ENCODE measurements around the gene CSTPP1.

Gene CSTPP1

GRCh38 chr11:47156951-47157350 is 220.4 kb downstream of the CSTPP1 start:
- H3K27ac ChIP-seq (ENCODE audit: low read depth, low read length) = no peak overlapping the region
- TF ChIP-seq CTCF (IDR thresholded peaks at IDR 0.05; ENCODE audit: insufficient read depth, low read length, poor library complexity, severe bottlenecking) (no peak), EZH2phosphoT487 (conservative IDR thresholded peaks at IDR 0.05; ENCODE audit: low read length) (no peak)
- H3K79me2 ChIP-seq (ENCODE audit: insufficient read depth, low read length) = no peaks in the 10 kb centered on the region
- H3K4me3 ChIP-seq (ENCODE audit: insufficient read depth, low read length, poor library complexity, severe bottlenecking) = no peak overlapping the region
- H3K9me3 ChIP-seq (ENCODE audit: insufficient read depth, low read length) = no peaks in the 10 kb centered on the region
- no peaks in the 10 kb centered on the region for H3K36me3 ChIP-seq (ENCODE audit: low read length)
- no peak overlapping the region for H3K4me2 ChIP-seq (ENCODE audit: low read depth, low read length, poor library complexity, severe bottlenecking)
- H2AFZ ChIP-seq (ENCODE audit: low read depth, low read length, severe bottlenecking) = no peak overlapping the region
- no peaks in the 10 kb centered on the region for H4K20me1 ChIP-seq (ENCODE audit: low read depth, low read length)
- H3F3A ChIP-seq (ENCODE audit: insufficient read depth) = no peaks in the 10 kb centered on the region
- no peak overlapping the region for H3K9ac ChIP-seq (ENCODE audit: low read length)
- no peaks in the 10 kb centered on the region for H3K27me3 ChIP-seq (ENCODE audit: low read length)
- no peaks in the 10 kb centered on the region for H3K9me2 ChIP-seq (replicated peaks; ENCODE audit: insufficient read depth, low read length)

DNA sequence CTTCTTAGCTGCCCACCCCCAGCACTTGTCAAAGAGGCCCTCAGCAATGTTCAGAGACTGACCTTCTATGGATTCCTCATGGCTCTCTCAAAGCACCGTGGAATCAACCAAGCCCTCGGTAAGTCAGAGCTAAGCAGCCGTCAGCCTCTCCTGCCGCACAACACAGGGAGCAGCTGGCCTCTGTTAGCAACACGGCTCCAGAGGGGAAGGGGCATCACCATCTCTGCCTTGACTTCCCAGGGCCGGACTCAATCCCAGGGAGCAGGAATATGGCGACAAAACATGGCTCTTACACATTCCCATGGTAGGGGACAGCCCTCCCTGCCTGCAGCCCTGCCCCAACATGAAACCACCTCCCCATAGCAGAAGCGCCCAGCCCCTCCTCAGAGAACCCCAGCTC is 221.2 kb downstream of the CSTPP1 start:
- Histone ChIP-seq H3K27ac (ENCODE audit: low read depth, low read length) (no peak overlapping the region), H3K9me2 (replicated peaks; ENCODE audit: insufficient read depth, low read length) (no peaks in the 10 kb centered on the region), H3K27me3 (ENCODE audit: low read length) (no peaks in the 10 kb centered on the region), H3K4me2 (ENCODE audit: low read depth, low read length, poor library complexity, severe bottlenecking) (no peak overlapping the region), H3K4me3 (ENCODE audit: insufficient read depth, low read length, poor library complexity, severe bottlenecking) (no peak overlapping the region), H3K36me3 (ENCODE audit: low read length) (no peaks in the 10 kb centered on the region), H4K20me1 (ENCODE audit: low read depth, low read length) (no peaks in the 10 kb centered on the region), H3K9me3 (ENCODE audit: insufficient read depth, low read length) (no peaks in the 10 kb centered on the region), H3K9ac (ENCODE audit: low read length) (no peak overlapping the region), H2AFZ (ENCODE audit: low read depth, low read length, severe bottlenecking) (no peak overlapping the region), H3F3A (ENCODE audit: insufficient read depth) (no peaks in the 10 kb centered on the region), H3K79me2 (ENCODE audit: insufficient read depth, low read length) (no peaks in the 10 kb centered on the region)
- TF ChIP-seq EZH2phosphoT487 (conservative IDR thresholded peaks at IDR 0.05; ENCODE audit: low read length) = no peak
- no peak for TF ChIP-seq CTCF (IDR thresholded peaks at IDR 0.05; ENCODE audit: insufficient read depth, low read length, poor library complexity, severe bottlenecking)

GRCh38 chr11:47158242-47158641 is 221.7 kb downstream of the CSTPP1 start:
- Histone ChIP-seq H3K79me2 (ENCODE audit: insufficient read depth, low read length) (no peaks in the 10 kb centered on the region), H3K4me2 (ENCODE audit: low read depth, low read length, poor library complexity, severe bottlenecking) (no peak overlapping the region), H3K36me3 (ENCODE audit: low read length) (no peaks in the 10 kb centered on the region)

More at GRCh38 chr11:47158242-47158641, 221.7 kb downstream of the CSTPP1 start:
- Histone ChIP-seq H3K9me3 (ENCODE audit: insufficient read depth, low read length) (no peaks in the 10 kb centered on the region), H4K20me1 (ENCODE audit: low read depth, low read length) (no peaks in the 10 kb centered on the region), H3K27ac (ENCODE audit: low read depth, low read length) (no peak overlapping the region), H3K9me2 (replicated peaks; ENCODE audit: insufficient read depth, low read length) (no peaks in the 10 kb centered on the region), H3F3A (ENCODE audit: insufficient read depth) (peaks cover 2% of the 10 kb centered on the region; the same call in 1 of the 2 replicates), H3K27me3 (ENCODE audit: low read length) (no peaks in the 10 kb centered on the region), H3K9ac (ENCODE audit: low read length) (no peak overlapping the region), H2AFZ (ENCODE audit: low read depth, low read length, severe bottlenecking) (no peak overlapping the region), H3K4me3 (ENCODE audit: insufficient read depth, low read length, poor library complexity, severe bottlenecking) (no peak overlapping the region)
- TF ChIP-seq EZH2phosphoT487 (conservative IDR thresholded peaks at IDR 0.05; ENCODE audit: low read length) (no peak), CTCF (IDR thresholded peaks at IDR 0.05; ENCODE audit: insufficient read depth, low read length, poor library complexity, severe bottlenecking) (no peak)
